ENCODE data around the gene NINJ1.
A peak's percentile ranks its signal among the peaks of the same experiment; 100 is the strongest.

The NINJ1 gene

GRCh38 chr9:93132946-93133680, 938 bp downstream of the NINJ1 start:
- H2BK120ac ChIP-seq (ENCODE audit: insufficient read depth, low read length, poor library complexity): no peak overlapping the region
- peak overlapping the region; percentile 49 for H4K91ac ChIP-seq (ENCODE audit: low read depth, low read length)
- H2BK5ac ChIP-seq (ENCODE audit: low read depth, low read length, poor library complexity): no peak overlapping the region

GRCh38 chr9:93132287-93132927, 1.6 kb downstream of the NINJ1 start:
- no CpG with 5 or more reads among the region's 12 CpGs for WGBS (ENCODE audit: extremely low coverage, insufficient coverage, insufficient read length)
- no peak overlapping the region for H3K4me3 ChIP-seq (ENCODE audit: low read depth, low read length)

More at GRCh38 chr9:93132946-93133680, 938 bp downstream of the NINJ1 start:
- Histone ChIP-seq H3K27ac (ENCODE audit: low read depth, low read length) (peak overlapping the region; percentile 52), H3K9ac (ENCODE audit: low read length) (no peak overlapping the region), H4K12ac (ENCODE audit: low read depth, low read length) (no peak overlapping the region), H2BK12ac (ENCODE audit: low read length) (no peak overlapping the region), H3K4ac (ENCODE audit: low read depth, low read length) (peak overlapping the region; percentile 13), H2AFZ (ENCODE audit: insufficient read depth, low read length, poor library complexity) (peak overlapping the region; percentile 61), H3K4me1 (ENCODE audit: control insufficient read depth in 1 of 2, insufficient read depth in 2 of 2, low read length in 2 of 2) (peaks cover 19 to 20% of the 10 kb centered on the region in 2 experiments), H2AK5ac (ENCODE audit: low read length) (no peak overlapping the region), H3K23ac (ENCODE audit: low read length) (no peak overlapping the region), H3K18ac (ENCODE audit: low read length) (peak overlapping the region; percentile 13), H4K8ac (ENCODE audit: low read depth, low read length) (peak overlapping the region; percentile 10), H3K4me2 (ENCODE audit: low read length) (peak overlapping the region; percentile 94), H3K36me3 (ENCODE audit: control insufficient read depth in 1 of 2, insufficient read depth in 2 of 2, low read length in 2 of 2) (no peaks in the 10 kb centered on the region), H3K27me3 (ENCODE audit: insufficient read depth, low read length) (no peaks in the 10 kb centered on the region), H3K4me3 (ENCODE audit: low read depth, low read length) (peak overlapping the region; percentile 86), H3K9me3 (ENCODE audit: insufficient read depth, low read depth, low read length) (peaks cover 3% of the 10 kb centered on the region), H3K79me2 (ENCODE audit: control insufficient read depth, insufficient read depth, low read length, poor library complexity) (peaks cover 10% of the 10 kb centered on the region), H3K79me1 (ENCODE audit: low read length) (peaks cover 17% of the 10 kb centered on the region), H3K14ac (ENCODE audit: low read length) (peak overlapping the region; percentile 10)
- DNase-seq: peak; percentile 46 to 49
- WGBS (ENCODE audit: extremely low coverage, insufficient coverage, insufficient read length): no CpG with 5 or more reads among the region's 21 CpGs

GRCh38 chr9:93131599-93132286, 2.3 kb downstream of the NINJ1 start:
- no peak overlapping the region for H3K4me2 ChIP-seq (ENCODE audit: low read length)
- no peak overlapping the region for H3K4me3 ChIP-seq (ENCODE audit: low read depth, low read length)
- whole genome bisulfite sequencing (ENCODE audit: extremely low coverage, insufficient coverage, insufficient read length): no CpG with 5 or more reads among the region's 13 CpGs
- H4K12ac ChIP-seq (ENCODE audit: low read depth, low read length): no peak overlapping the region
- H2BK120ac ChIP-seq (ENCODE audit: insufficient read depth, low read length, poor library complexity): no peak overlapping the region
- no peaks in the 10 kb centered on the region for H3K36me3 ChIP-seq (ENCODE audit: control insufficient read depth in 1 of 2, insufficient read depth in 2 of 2, low read length in 2 of 2)
- H2BK5ac ChIP-seq (ENCODE audit: low read depth, low read length, poor library complexity): no peak overlapping the region
- no peak overlapping the region for H3K23ac ChIP-seq (ENCODE audit: low read length)
- no peak overlapping the region for H3K27ac ChIP-seq (ENCODE audit: low read depth, low read length)
- peaks cover 10% of the 10 kb centered on the region for H3K79me2 ChIP-seq (ENCODE audit: control insufficient read depth, insufficient read depth, low read length, poor library complexity)
- H3K27me3 ChIP-seq (ENCODE audit: insufficient read depth, low read length): no peaks in the 10 kb centered on the region
- H3K9me3 ChIP-seq (ENCODE audit: insufficient read depth, low read depth, low read length): peaks cover 3% of the 10 kb centered on the region
- H3K9ac ChIP-seq (ENCODE audit: low read length): no peak overlapping the region
- H2BK12ac ChIP-seq (ENCODE audit: low read length): no peak overlapping the region
- peak overlapping the region; percentile 36 for H4K91ac ChIP-seq (ENCODE audit: low read depth, low read length)
- H2AFZ ChIP-seq (ENCODE audit: insufficient read depth, low read length, poor library complexity): no peak overlapping the region
- peak overlapping the region; percentile 34 for H2AK5ac ChIP-seq (ENCODE audit: low read length)
- H3K4me1 ChIP-seq (ENCODE audit: control insufficient read depth in 1 of 2, insufficient read depth in 2 of 2, low read length in 2 of 2): peaks cover 24% of the 10 kb centered on the region in 2 experiments
- H3K14ac ChIP-seq (ENCODE audit: low read length): no peak overlapping the region
- no peak overlapping the region for H3K18ac ChIP-seq (ENCODE audit: low read length)
- no peak for DNase-seq
- H3K79me1 ChIP-seq (ENCODE audit: low read length): peaks cover 17% of the 10 kb centered on the region
- no peak overlapping the region for H4K8ac ChIP-seq (ENCODE audit: low read depth, low read length)
- H3K4ac ChIP-seq (ENCODE audit: low read depth, low read length): no peak overlapping the region

More at GRCh38 chr9:93132287-93132927, 1.6 kb downstream of the NINJ1 start:
- Histone ChIP-seq H3K9ac (ENCODE audit: low read length) (no peak overlapping the region), H4K8ac (ENCODE audit: low read depth, low read length) (no peak overlapping the region), H3K79me2 (ENCODE audit: control insufficient read depth, insufficient read depth, low read length, poor library complexity) (peaks cover 10% of the 10 kb centered on the region), H3K9me3 (ENCODE audit: insufficient read depth, low read depth, low read length) (peaks cover 3% of the 10 kb centered on the region), H2AK5ac (ENCODE audit: low read length) (no peak overlapping the region), H3K79me1 (ENCODE audit: low read length) (peaks cover 17% of the 10 kb centered on the region), H3K4ac (ENCODE audit: low read depth, low read length) (peak overlapping the region; percentile 3), H3K23ac (ENCODE audit: low read length) (no peak overlapping the region), H2BK12ac (ENCODE audit: low read length) (peak overlapping the region; percentile 6), H4K12ac (ENCODE audit: low read depth, low read length) (no peak overlapping the region), H3K4me2 (ENCODE audit: low read length) (peak overlapping the region; percentile 94), H2BK5ac (ENCODE audit: low read depth, low read length, poor library complexity) (no peak overlapping the region), H2AFZ (ENCODE audit: insufficient read depth, low read length, poor library complexity) (no peak overlapping the region), H3K14ac (ENCODE audit: low read length) (no peak overlapping the region), H2BK120ac (ENCODE audit: insufficient read depth, low read length, poor library complexity) (peak overlapping the region; percentile 6), H3K36me3 (ENCODE audit: control insufficient read depth in 1 of 2, insufficient read depth in 2 of 2, low read length in 2 of 2) (no peaks in the 10 kb centered on the region), H3K27ac (ENCODE audit: low read depth, low read length) (no peak overlapping the region), H3K4me1 (ENCODE audit: control insufficient read depth in 1 of 2, insufficient read depth in 2 of 2, low read length in 2 of 2) (peaks cover 19 to 20% of the 10 kb centered on the region in 2 experiments), H3K18ac (ENCODE audit: low read length) (peak overlapping the region; percentile 15), H4K91ac (ENCODE audit: low read depth, low read length) (peak overlapping the region; percentile 29), H3K27me3 (ENCODE audit: insufficient read depth, low read length) (no peaks in the 10 kb centered on the region)
- no peak for DNase-seq

GRCh38 chr9:93130861-93131481, 3.1 kb downstream of the NINJ1 start:
- Histone ChIP-seq H2BK5ac (ENCODE audit: low read depth, low read length, poor library complexity) (no peak overlapping the region), H4K91ac (ENCODE audit: low read depth, low read length) (peak overlapping the region; percentile 36), H3K79me1 (ENCODE audit: low read length) (peaks cover 17% of the 10 kb centered on the region), H2AFZ (ENCODE audit: insufficient read depth, low read length, poor library complexity) (no peak overlapping the region), H4K12ac (ENCODE audit: low read depth, low read length) (no peak overlapping the region), H2AK5ac (ENCODE audit: low read length) (peak overlapping the region; percentile 34), H3K79me2 (ENCODE audit: control insufficient read depth, insufficient read depth, low read length, poor library complexity) (peaks cover 10% of the 10 kb centered on the region), H2BK12ac (ENCODE audit: low read length) (no peak overlapping the region), H4K8ac (ENCODE audit: low read depth, low read length) (peak overlapping the region; percentile 1), H3K18ac (ENCODE audit: low read length) (no peak overlapping the region), H3K4ac (ENCODE audit: low read depth, low read length) (no peak overlapping the region), H3K9me3 (ENCODE audit: insufficient read depth, low read depth, low read length) (peaks cover 3% of the 10 kb centered on the region), H3K36me3 (ENCODE audit: control insufficient read depth in 1 of 2, insufficient read depth in 2 of 2, low read length in 2 of 2) (peaks cover 0 to 3% of the 10 kb centered on the region in 2 experiments), H2BK120ac (ENCODE audit: insufficient read depth, low read length, poor library complexity) (no peak overlapping the region), H3K4me1 (ENCODE audit: control insufficient read depth in 1 of 2, insufficient read depth in 2 of 2, low read length in 2 of 2) (peaks cover 26 to 30% of the 10 kb centered on the region in 2 experiments), H3K23ac (ENCODE audit: low read length) (no peak overlapping the region), H3K14ac (ENCODE audit: low read length) (no peak overlapping the region), H3K4me2 (ENCODE audit: low read length) (no peak overlapping the region), H3K27me3 (ENCODE audit: insufficient read depth, low read length) (no peaks in the 10 kb centered on the region), H3K4me3 (ENCODE audit: low read depth, low read length) (no peak overlapping the region), H3K9ac (ENCODE audit: low read length) (no peak overlapping the region), H3K27ac (ENCODE audit: low read depth, low read length) (no peak overlapping the region)
- no peak for DNase-seq
- WGBS (ENCODE audit: extremely low coverage, insufficient coverage, insufficient read length): no CpG with 5 or more reads among the region's 15 CpGs
